GM12872 (cell line): ENCODE measurements around the gene CFAP52.

Source experiments
- TF ChIP-seq, protein P1 (sequence below): IDR thresholded peaks from 3 replicates; pipeline ENCODE4 v1.5.1; 2011; ENCODE audit warnings: low read depth, mild to moderate bottlenecking, low read length, moderate library complexity; ENCODE audit not compliant: insufficient read depth

The CFAP52 gene

DNA sequence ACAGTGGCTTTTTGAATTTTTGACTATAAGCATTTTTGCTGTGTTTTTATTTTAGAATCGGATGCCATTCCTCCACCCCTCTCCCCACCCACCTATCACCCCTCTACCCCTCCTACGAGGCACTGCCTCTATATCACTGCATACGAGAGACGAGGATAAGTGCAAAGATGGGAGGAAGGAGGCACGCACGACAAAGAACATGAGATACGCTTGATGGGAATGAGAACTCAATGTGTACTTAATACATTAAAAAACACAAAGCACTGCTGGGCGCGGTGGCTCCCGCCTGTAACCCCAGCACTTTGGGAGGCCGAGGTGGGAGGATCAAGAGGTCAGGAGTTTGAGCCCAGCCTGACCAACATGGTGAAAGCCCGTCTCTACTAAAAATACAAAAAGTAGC, 60.1 kb downstream of the CFAP52 start:
- TF ChIP-seq, protein P1, sequence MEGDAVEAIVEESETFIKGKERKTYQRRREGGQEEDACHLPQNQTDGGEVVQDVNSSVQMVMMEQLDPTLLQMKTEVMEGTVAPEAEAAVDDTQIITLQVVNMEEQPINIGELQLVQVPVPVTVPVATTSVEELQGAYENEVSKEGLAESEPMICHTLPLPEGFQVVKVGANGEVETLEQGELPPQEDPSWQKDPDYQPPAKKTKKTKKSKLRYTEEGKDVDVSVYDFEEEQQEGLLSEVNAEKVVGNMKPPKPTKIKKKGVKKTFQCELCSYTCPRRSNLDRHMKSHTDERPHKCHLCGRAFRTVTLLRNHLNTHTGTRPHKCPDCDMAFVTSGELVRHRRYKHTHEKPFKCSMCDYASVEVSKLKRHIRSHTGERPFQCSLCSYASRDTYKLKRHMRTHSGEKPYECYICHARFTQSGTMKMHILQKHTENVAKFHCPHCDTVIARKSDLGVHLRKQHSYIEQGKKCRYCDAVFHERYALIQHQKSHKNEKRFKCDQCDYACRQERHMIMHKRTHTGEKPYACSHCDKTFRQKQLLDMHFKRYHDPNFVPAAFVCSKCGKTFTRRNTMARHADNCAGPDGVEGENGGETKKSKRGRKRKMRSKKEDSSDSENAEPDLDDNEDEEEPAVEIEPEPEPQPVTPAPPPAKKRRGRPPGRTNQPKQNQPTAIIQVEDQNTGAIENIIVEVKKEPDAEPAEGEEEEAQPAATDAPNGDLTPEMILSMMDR: no peak

GRCh38 chr17:9643611-9644010, 67.2 kb downstream of the CFAP52 start:
- TF ChIP-seq, protein P1: no peak

GRCh38 chr17:9644910-9645751, 68.7 kb downstream of the CFAP52 start, which contains the start of gene USP43:
Gene USP43, plus strand, starts transcription at chr17:9645517. Its CDS starts 116 bp downstream, at chr17:9645633.
- TF ChIP-seq, protein P1: no peak

DNA sequence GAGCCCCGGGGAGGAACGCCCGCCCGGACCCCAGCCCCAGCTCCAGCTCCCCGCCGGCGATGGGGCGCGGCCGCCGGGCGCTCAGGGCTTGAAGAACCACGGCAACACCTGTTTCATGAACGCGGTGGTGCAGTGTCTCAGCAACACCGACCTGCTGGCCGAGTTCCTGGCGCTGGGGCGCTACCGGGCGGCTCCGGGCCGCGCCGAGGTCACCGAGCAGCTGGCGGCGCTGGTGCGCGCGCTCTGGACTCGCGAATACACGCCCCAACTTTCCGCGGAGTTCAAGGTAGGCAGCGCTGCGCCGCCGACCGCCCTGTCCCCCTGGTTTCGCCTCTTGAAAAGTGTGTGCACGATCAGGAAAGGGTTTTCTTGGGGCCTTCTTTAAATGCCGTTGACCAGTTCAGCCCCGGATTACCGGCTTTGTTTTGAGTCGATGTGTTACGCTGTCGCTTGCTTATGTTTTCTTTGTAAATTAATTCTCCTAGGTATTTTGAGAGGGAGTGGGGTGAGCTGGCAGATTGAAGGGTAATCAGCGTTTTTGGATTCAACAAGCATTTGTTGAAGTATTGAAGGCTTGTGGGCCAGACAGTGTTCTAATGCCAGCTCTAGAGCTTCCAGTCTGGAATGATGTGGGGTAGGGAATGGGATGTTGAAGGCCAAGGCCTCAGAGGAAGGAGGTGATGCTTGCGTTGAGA, 69.6 kb downstream of the CFAP52 start:
- TF ChIP-seq, protein P1: no peak

DNA sequence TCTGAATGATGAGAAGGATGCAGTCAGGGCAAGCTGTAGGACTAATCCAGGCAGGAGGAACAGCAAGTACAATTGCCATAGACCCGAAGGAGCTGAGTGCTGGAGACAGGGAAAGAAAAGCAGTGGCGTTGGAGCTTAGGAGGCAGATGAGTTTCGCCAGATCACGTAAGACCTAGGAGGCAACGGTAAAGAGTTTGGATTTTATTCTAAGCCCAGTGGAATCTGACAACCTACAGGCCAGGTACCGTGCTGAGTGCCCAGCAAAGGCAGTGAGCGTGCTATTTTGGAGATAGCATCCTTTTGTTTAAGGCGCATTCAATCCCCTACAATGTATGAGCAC, 70.1 kb downstream of the CFAP52 start:
- TF ChIP-seq, protein P1: no peak

DNA sequence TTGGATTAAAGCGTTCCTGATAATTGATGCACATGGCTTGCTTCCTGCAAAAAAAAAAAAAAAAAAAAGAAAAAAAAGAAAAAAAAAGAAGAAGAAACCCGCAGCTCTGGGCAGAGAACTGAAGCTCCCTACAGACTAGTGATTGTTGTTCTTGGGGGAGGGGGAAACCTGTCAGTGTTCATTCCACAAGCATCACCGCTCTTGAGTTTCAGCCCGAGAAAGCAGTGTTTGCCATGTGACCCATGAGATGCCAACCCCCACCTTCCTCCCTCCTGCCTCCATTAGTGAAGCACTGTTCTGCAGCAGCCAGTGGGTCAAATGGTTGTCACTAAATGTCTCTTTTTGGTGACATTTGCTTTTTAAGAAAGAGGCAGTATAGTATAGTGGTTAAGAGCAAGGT, 70.6 kb downstream of the CFAP52 start:
- TF ChIP-seq, protein P1: no peak

- TF ChIP-seq, protein P1: no peak
Measured at GRCh38 chr17:9648521-9649110, 72.2 kb downstream of the CFAP52 start.
